HG02870 (cell line): Measurements from ENCODE around the gene KRT33B.
"Not testable (repeated sequence)": the region's sequence is repeated elsewhere in the genome, so short reads cannot be mapped to it uniquely, and the experiment has no call there.

Experiments
- ATAC-seq: cut with Tn5 transposase; IDR thresholded peaks from one replicate; pipeline ENCODE4 v1.9.1; 2021; ENCODE audit warnings: mild to moderate bottlenecking, moderate library complexity; ENCODE audit not compliant: unreplicated experiment

The KRT33B gene

DNA sequence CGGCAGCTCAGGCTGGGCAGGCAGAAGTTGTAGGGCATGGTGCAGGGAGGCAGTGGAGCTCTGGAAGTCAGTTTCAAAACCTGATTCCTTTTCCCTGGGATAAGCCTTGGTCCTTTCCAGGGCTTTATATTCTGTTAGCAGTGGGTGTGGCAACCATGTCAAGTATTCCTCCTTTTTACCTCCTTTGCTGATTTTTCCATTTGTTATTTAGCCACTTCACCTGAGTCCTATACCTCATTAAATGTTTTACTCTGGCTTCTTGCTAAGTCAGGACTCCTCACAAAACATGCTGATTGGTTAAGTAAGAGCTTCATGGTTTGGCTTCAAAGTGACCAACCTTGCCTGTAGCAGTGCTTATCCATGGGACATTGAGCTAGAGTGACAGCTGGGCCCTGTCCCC, at the start of gene KRT33B:
KRT33B (minus strand) TSS at position 101 of the 400 bp plus-strand sequence; CDS start at position 38, 63 bp downstream.
- no peak for ATAC-seq

DNA sequence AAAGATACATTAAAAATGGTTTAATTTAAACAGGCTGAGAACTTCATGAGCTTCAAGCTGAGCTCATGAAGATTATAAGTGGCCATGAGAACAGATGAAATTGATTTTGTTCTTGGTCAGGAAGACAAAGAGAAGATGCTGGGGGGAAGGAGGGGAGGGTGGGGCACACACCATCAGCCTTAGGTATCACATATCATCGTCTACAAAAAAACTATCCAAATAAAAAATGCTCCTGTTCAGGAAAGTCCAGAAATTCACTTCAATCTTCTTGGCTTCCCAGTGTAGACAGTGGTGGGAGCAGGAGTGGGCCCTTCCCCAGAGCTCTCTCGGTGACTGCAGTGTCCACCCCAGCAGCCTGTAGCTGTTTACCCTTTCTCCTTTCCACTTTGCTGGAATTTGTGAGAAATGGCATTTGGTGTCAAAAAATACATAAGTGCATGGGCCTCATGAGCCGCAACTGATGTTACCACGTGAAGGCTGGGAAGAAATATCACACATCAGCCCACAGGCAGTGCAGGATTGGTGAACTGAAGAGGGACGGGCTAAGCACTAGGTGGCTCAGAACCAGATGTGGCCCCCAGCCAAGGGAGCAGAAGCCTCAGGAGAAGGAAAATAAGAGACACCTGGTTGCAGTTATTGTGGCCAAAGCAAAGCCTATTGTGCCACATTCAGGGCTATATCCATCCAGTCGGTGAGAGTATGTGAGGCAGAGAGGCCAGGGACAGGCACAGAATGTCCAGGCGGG, 48.7 kb upstream of the KRT33B start:
- ATAC-seq: no peak

DNA sequence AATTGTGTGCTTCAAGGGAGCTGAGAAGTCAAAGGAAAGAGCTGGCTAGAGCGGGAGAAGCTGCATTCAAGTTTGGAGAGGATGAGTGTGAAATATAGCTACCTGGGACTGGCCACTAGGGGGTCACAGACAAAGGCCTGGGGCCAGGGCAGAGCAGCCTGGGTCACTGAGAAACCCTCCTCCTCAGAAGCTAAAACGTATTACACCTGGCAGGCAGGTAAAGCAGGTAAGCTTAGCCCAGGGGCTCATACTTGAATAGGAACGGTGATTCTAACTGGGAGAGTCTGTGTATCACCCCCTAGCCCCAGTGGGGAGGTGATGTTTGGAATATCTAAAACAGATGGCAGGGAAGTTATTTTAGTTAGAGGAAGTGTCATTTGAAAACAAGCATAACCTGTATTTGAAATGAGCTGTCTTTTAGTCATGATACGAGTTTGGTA, 48.0 kb upstream of the KRT33B start:
- no peak for ATAC-seq

GRCh38 chr17:41417127-41417526, 47.5 kb upstream of the KRT33B start:
- no peak for ATAC-seq

GRCh38 chr17:41416479-41416878, 46.9 kb upstream of the KRT33B start:
- ATAC-seq: no peak

- no peak for ATAC-seq
These were observed 46.3 kb upstream of the KRT33B start for GRCh38 chr17:41415833-41416335.

GRCh38 chr17:41415411-41415810, 45.8 kb upstream of the KRT33B start:
- ATAC-seq: no peak

GRCh38 chr17:41413982-41414381, 44.4 kb upstream of the KRT33B start:
- ATAC-seq: no peak

GRCh38 chr17:41413353-41413957, 43.8 kb upstream of the KRT33B start:
- no peak for ATAC-seq

GRCh38 chr17:41411072-41411840, 41.6 kb upstream of the KRT33B start:
- ATAC-seq: no peak

GRCh38 chr17:41407226-41407625, 37.6 kb upstream of the KRT33B start:
- ATAC-seq: no peak

- no peak for ATAC-seq
These were observed 36.6 kb upstream of the KRT33B start for GRCh38 chr17:41406205-41406604.

DNA sequence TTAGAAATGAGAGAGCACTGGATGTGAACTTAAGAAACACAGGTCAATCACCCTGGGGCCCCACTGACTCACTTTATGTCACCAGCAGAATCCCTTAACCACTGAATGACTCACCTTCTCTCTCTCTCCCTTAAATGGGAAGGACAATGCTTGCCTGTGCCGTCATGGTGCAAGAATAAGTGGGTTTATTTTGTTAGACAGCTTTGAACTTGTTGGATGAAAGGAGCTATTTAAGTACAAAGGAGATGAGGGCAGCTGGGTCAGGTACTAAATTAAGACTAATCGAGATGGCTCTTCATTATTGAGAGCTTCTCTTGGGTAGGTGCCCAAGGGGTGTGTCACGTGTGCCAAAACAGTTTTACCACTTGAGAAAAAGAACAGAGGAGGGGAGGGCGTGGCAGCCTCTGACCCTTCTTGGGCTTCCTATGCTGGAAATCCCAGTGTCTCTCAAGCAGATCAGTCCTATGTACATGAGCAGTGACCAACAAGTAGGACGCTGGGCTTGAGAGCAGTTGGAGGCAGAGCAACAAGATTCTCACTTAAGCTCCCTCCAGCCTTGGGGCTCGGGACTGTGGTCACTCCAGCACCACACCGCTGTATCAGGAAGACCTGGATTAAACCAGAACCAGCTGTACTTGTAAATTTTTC, 34.5 kb upstream of the KRT33B start:
- ATAC-seq: no peak

DNA sequence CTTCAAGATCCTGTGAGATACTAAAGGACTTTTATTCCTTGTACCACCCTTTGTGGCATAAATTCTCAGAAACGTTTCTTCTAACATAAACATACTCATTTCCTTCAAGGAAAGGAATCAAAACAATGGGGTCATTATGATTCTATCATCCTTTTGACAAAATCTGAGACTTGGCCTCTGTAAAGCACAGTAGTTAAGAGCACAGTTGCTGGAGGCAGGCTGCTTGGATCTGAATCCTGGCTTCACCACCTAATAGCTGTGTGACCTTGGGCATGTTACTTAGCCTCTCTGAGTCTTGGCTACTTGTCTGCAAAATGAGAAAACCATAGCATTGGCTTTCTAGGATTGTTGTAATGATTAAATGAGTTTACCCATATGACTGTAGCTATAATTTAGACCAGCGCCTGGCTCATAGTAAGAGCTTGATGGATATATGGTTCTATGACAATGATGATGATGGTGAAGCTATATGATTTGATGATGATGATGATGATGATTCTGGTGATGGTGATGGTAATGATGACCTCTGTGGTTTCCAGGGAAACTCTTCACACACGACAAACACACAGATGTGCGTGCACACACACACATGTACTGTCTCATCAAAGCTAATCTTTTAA, 33.9 kb upstream of the KRT33B start:
- no peak for ATAC-seq

DNA sequence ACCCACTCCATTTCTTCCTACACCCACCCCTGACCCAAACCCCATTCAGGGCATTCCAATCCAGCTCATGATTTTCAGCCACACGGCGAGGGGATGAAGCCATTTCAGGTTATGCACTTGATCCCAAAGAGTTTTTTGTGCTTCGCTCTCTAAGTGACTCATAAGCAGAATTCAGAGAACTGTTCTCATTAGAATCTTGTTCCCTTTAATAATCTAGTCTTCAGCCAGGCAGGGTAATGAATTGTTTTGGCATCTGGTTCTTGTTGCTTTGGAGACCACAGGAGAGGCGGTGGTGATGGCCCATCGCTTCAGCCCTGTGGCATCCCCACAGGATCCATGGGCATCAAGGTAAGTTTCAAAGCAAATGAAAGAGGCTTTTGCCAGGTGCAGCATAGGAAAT, 32.5 kb upstream of the KRT33B start:
- ATAC-seq: no peak

GRCh38 chr17:41396996-41397660, 27.5 kb upstream of the KRT33B start, which contains the start of gene KRT31:
KRT31 (minus strand) TSS chr17:41397608; CDS start chr17:41397539, 69 bp downstream.
- no peak for ATAC-seq

- no peak for ATAC-seq
These were observed 26.7 kb upstream of the KRT33B start for GRCh38 chr17:41396340-41396739.

DNA sequence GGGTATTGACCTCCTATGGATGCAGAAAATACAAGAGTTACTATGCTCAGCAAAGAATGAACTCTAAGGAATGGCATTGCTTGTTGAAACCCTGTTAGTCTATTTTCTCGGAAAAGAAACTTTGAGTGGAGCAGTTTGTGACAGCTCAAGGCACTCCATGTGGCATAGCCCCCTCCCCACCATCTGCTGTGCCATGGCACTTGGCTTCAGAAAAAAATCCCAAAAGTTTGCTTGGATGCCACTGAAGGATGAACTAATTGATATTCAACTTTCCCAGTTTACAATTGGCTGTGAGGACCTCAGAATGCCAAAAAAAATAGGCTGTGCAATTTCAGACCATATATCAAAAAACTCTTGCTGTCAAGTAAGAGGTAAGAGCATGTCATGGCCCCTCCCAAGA, 26.0 kb upstream of the KRT33B start:
- no peak for ATAC-seq

DNA sequence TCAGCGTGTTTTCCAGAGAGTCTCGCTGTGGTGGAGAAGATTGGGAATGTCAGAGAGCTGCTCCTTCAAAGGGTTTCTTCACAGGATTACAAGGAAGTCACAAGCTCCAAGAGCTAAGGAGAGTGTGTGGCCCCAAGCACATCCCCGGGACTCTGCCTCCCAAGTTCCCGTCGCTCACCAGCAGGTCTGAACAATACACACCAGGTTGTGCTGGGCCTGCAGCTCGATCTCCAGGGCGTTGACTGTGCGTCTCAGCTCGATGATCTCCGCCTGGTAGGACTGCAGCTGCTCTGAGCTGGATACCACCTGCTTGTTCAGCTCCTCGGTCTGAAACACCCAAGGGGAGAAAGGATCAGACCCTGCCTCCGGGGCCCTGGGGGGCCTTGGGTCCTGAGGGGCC, 25.4 kb upstream of the KRT33B start:
- not testable (repeated sequence) for ATAC-seq
